Stimulated activated CD4-positive, alpha-beta T cell treated with anti-CD3 and anti-CD28 coated beads, TNF-alpha, amount 100 ng/mL, for 24 hours (primary cell): ENCODE measurements around the gene DGKE.
A peak's percentile ranks its signal among the peaks of the same experiment; 100 is the strongest.

Experiments
- DNase-seq, 3 experiments: peaks; one replicate each; pipeline ENCODE4 v3.0.0-alpha.2; 2020; ENCODE audit warnings: low read depth in 3 of 3

Gene DGKE

GRCh38 chr17:56833809-56834379, at the start of gene DGKE, which contains the start of gene C17orf67:
TSS of gene DGKE (plus strand) at chr17:56834151. CDS start at chr17:56834796, 645 bp downstream.
TSS of gene C17orf67 (minus strand) at chr17:56833920. CDS start at chr17:56815810, 18,110 bp downstream.
- DNase-seq, result peak; percentile 97 to 99 (median 98)

- DNase-seq, result no peak
Observed at GRCh38 chr17:56785405-56785804, 48.5 kb upstream of the DGKE start.

GRCh38 chr17:56785997-56786680, 47.8 kb upstream of the DGKE start:
- DNase-seq, result no peak

- peak; percentile 19 to 60 (median 22) for DNase-seq
Observed at GRCh38 chr17:56786989-56787482, 46.9 kb upstream of the DGKE start.

GRCh38 chr17:56792267-56792666, 41.7 kb upstream of the DGKE start:
- no peak for DNase-seq

- no peak for DNase-seq
Observed at GRCh38 chr17:56793531-56793930, 40.4 kb upstream of the DGKE start.

GRCh38 chr17:56793957-56794356, 40.0 kb upstream of the DGKE start:
- DNase-seq, result no peak

GRCh38 chr17:56795221-56795865, 38.6 kb upstream of the DGKE start:
- no peak for DNase-seq

- no peak for DNase-seq
Observed at GRCh38 chr17:56796536-56796935, 37.4 kb upstream of the DGKE start.

GRCh38 chr17:56798916-56799315, 35.0 kb upstream of the DGKE start:
- no peak for DNase-seq

- no peak for DNase-seq
Observed at GRCh38 chr17:56801459-56802178, 32.3 kb upstream of the DGKE start.

GRCh38 chr17:56803071-56803470, 30.9 kb upstream of the DGKE start:
- DNase-seq, result no peak

- no peak for DNase-seq
Observed at GRCh38 chr17:56804454-56804853, 29.5 kb upstream of the DGKE start.

GRCh38 chr17:56806949-56807348, 27.0 kb upstream of the DGKE start:
- DNase-seq, result no peak

GRCh38 chr17:56807723-56808122, 26.2 kb upstream of the DGKE start:
- DNase-seq, result no peak

- DNase-seq, result no peak
Observed at GRCh38 chr17:56808503-56808902, 25.4 kb upstream of the DGKE start.

- DNase-seq, result no peak
Observed at GRCh38 chr17:56809106-56809819, 24.7 kb upstream of the DGKE start.

GRCh38 chr17:56809820-56810179, 24.2 kb upstream of the DGKE start:
- DNase-seq, result no peak

GRCh38 chr17:56810343-56810742, 23.6 kb upstream of the DGKE start:
- DNase-seq, result no peak

GRCh38 chr17:56810891-56811775, 22.8 kb upstream of the DGKE start:
- no peak for DNase-seq
